H9 (cell line): ENCODE measurements around the gene GAPDH. TPM values are rescaled to one million over a fixed set of nuclear protein-coding genes. Genes with fewer than 3 reads are reported as not detected.
A peak's percentile ranks its signal among the peaks of the same experiment; 100 is the strongest.

ENCODE experiments used
- DNase-seq: peaks from one replicate; pipeline ENCODE4 v3.0.0-alpha.2; 2017
- H2AFZ ChIP-seq: one replicate; pipeline ENCODE4 v1.6.1; 2013; ENCODE audit warnings: mild to moderate bottlenecking, low read length, control low read depth, moderate library complexity
- H2AK5ac ChIP-seq: 2 replicates; pipeline ENCODE4 v1.6.1; 2013; ENCODE audit warnings: low read length, control low read depth, mixed read lengths; ENCODE audit not compliant: insufficient read length
- H2BK120ac ChIP-seq: one replicate; pipeline ENCODE4 v1.6.1; 2013; ENCODE audit warnings: low read depth, mild to moderate bottlenecking, low read length, control low read depth, inconsistent platforms; ENCODE audit not compliant: poor library complexity, severe bottlenecking
- H2BK12ac ChIP-seq: 2 replicates; pipeline ENCODE4 v1.6.1; 2013; ENCODE audit warnings: low read length, control low read depth, mixed read lengths, low read depth; ENCODE audit not compliant: insufficient read length
- H2BK15ac ChIP-seq: 2 replicates; pipeline ENCODE4 v1.6.1; 2013; ENCODE audit warnings: low read depth, low read length, control low read depth
- H2BK20ac ChIP-seq: one replicate; pipeline ENCODE4 v1.6.1; 2013; ENCODE audit warnings: low read depth, mild to moderate bottlenecking, low read length, control low read depth, inconsistent platforms; ENCODE audit not compliant: poor library complexity, severe bottlenecking
- H2BK5ac ChIP-seq: 2 replicates; pipeline ENCODE4 v1.6.1; 2013; ENCODE audit warnings: low read length, control low read depth, mixed read lengths; ENCODE audit not compliant: insufficient read length
- H3K14ac ChIP-seq: 2 replicates; pipeline ENCODE4 v1.6.1; 2013; ENCODE audit warnings: low read length, control low read depth; ENCODE audit not compliant: insufficient read depth
- H3K18ac ChIP-seq: 2 replicates; pipeline ENCODE4 v1.6.1; 2013; ENCODE audit warnings: low read depth, mild to moderate bottlenecking, mixed read lengths, low read length, control low read depth; ENCODE audit not compliant: insufficient read length
- H3K23ac ChIP-seq: 2 replicates; pipeline ENCODE4 v1.6.1; 2013; ENCODE audit warnings: low read length, control low read depth, mixed read lengths, low read depth; ENCODE audit not compliant: insufficient read length
- H3K23me2 ChIP-seq: 2 replicates; pipeline ENCODE4 v1.6.1; 2013; ENCODE audit warnings: low read depth, mild to moderate bottlenecking, mixed read lengths, low read length, control low read depth; ENCODE audit not compliant: insufficient read length, poor library complexity, severe bottlenecking
- H3K27ac ChIP-seq: 2 replicates; pipeline ENCODE4 v1.5.1; 2013; ENCODE audit warnings: low read length, control low read depth, mixed read lengths, low read depth; ENCODE audit not compliant: insufficient read length
- H3K27me3 ChIP-seq: 2 replicates; pipeline ENCODE4 v1.6.1; 2013; ENCODE audit warnings: low read length, control low read depth, inconsistent platforms; ENCODE audit not compliant: insufficient read depth
- H3K4ac ChIP-seq: 2 replicates; pipeline ENCODE4 v1.6.1; 2013; ENCODE audit warnings: low read depth, mild to moderate bottlenecking, control low read depth, inconsistent platforms, low read length, moderate library complexity
- H3K4me1 ChIP-seq: 2 replicates; pipeline ENCODE4 v1.6.1; 2013; ENCODE audit warnings: low read length, control low read depth, inconsistent platforms; ENCODE audit not compliant: insufficient read depth
- H3K4me2 ChIP-seq: 2 replicates; pipeline ENCODE4 v1.6.1; 2013; ENCODE audit warnings: low read length, control low read depth, mixed read lengths; ENCODE audit not compliant: insufficient read length, insufficient read depth
- H3K56ac ChIP-seq: 2 replicates; pipeline ENCODE4 v1.6.1; 2013; ENCODE audit warnings: low read depth, mild to moderate bottlenecking, mixed read lengths, low read length, control low read depth; ENCODE audit not compliant: insufficient read length
- H3K79me1 ChIP-seq: 2 replicates; pipeline ENCODE4 v1.6.1; 2013; ENCODE audit warnings: low read depth, mild to moderate bottlenecking, moderate library complexity, low read length, control low read depth, inconsistent platforms; ENCODE audit not compliant: insufficient read depth, poor library complexity, severe bottlenecking
- H3K79me2 ChIP-seq: 2 replicates; pipeline ENCODE4 v1.6.1; 2013; ENCODE audit warnings: low read length, control low read depth, inconsistent platforms; ENCODE audit not compliant: insufficient read depth
- H3K9ac ChIP-seq: 2 replicates; pipeline ENCODE4 v1.6.1; 2013; ENCODE audit warnings: low read length, control low read depth, mixed read lengths; ENCODE audit not compliant: insufficient read length; ENCODE audit errors: extremely low read depth
- H3K9me3 ChIP-seq: one replicate; pipeline ENCODE4 v1.6.1; 2013; ENCODE audit warnings: low read depth, low read length, inconsistent platforms; ENCODE audit not compliant: control insufficient read depth
- H3T11ph ChIP-seq: one replicate; pipeline ENCODE4 v1.6.1; 2013; ENCODE audit warnings: mild to moderate bottlenecking, low read length, control low read depth, inconsistent platforms
- H4K20me1 ChIP-seq: one replicate; pipeline ENCODE4 v1.6.1; 2013; ENCODE audit not compliant: control insufficient read depth, insufficient read length, insufficient read depth
- H4K5ac ChIP-seq: 2 replicates; pipeline ENCODE4 v1.6.1; 2013; ENCODE audit warnings: low read depth, mild to moderate bottlenecking, mixed read lengths, low read length, control low read depth; ENCODE audit not compliant: insufficient read length
- H4K8ac ChIP-seq: replicated peaks from 2 replicates; pipeline ENCODE4 v1.6.1; 2013; ENCODE audit warnings: low read length, control low read depth, mixed read lengths, low read depth; ENCODE audit not compliant: insufficient read length
- H4K91ac ChIP-seq: 2 replicates; pipeline ENCODE4 v1.6.1; 2013; ENCODE audit warnings: low read depth, mild to moderate bottlenecking, moderate library complexity, mixed read lengths, low read length, control low read depth; ENCODE audit not compliant: insufficient read length
- H3K27ac Mint-ChIP-seq, 3 experiments: 2 replicates in 2 of 3; 3 replicates in 1 of 3; pipeline ENCODE4 v1.8.0; 2020 to 2021; ENCODE audit warnings: mixed read lengths in 3 of 3, mild to moderate bottlenecking in 1 of 3, moderate library complexity in 1 of 3
- H3K27me3 Mint-ChIP-seq: 2 replicates; pipeline ENCODE4 v1.8.0; 2021; ENCODE audit warnings: low read depth, mild to moderate bottlenecking, moderate library complexity, mixed read lengths
- H3K36me3 Mint-ChIP-seq, 3 experiments: 2 replicates in 2 of 3; 3 replicates in 1 of 3; pipeline ENCODE4 v1.8.0; 2020 to 2021; ENCODE audit warnings: low read depth in 3 of 3, mixed read lengths in 3 of 3; ENCODE audit not compliant: insufficient read depth in 1 of 3
- H3K4me1 Mint-ChIP-seq, 2 experiments: 2 replicates each; pipeline ENCODE4 v1.8.0; 2020; ENCODE audit warnings: mixed read lengths in 2 of 2
- H3K4me3 Mint-ChIP-seq, 2 experiments: 2 replicates in 1 of 2; 3 replicates in 1 of 2; pipeline ENCODE4 v1.8.0; 2020 to 2021; ENCODE audit warnings: mild to moderate bottlenecking in 2 of 2, mixed read lengths in 2 of 2, moderate library complexity in 1 of 2
- H3K9me3 Mint-ChIP-seq, 2 experiments: 2 replicates in 1 of 2; 3 replicates in 1 of 2; pipeline ENCODE4 v1.8.0; 2020; ENCODE audit warnings: mild to moderate bottlenecking in 2 of 2, mixed read lengths in 2 of 2, moderate library complexity in 1 of 2
- CTCF ChIP-seq: fragments of 200-600 bp; sonication (generic); conservative IDR thresholded peaks from 3 replicates; pipeline ENCODE4 v1.8.0; 2021; ENCODE audit warnings: antibody characterized with exemption, mild to moderate bottlenecking
- WGBS: extraction: QIAGEN DNeasy Blood & Tissue Kit; methylation state at CpG from one replicate; pipeline ENCODE4 v1.1.7; 2013; ENCODE audit warnings: missing lambda C conversion rate, low lambda C conversion rate, mixed read lengths; ENCODE audit not compliant: insufficient read length; ENCODE audit errors: extremely low coverage; 5-methylcytosine and 5-hydroxymethylcytosine counted together
- total RNA-seq: library from RNA; stranded (reverse); gene quantifications from 2 replicates; pipeline ENCODE4 v1.2.1, GENCODE V29; 2021

The GAPDH gene
- total RNA-seq, 1 experiment from 2014 or later: 4,581 TPM

- Histone ChIP-seq H3K4me2 (no peak overlapping the region), H3K23ac (no peak overlapping the region), H3K9ac (no peak overlapping the region), H2BK15ac (no peak overlapping the region), H4K5ac (no peak overlapping the region), H2BK120ac (no peak overlapping the region), H3K23me2 (peaks cover 11% of the 10 kb centered on the region), H3K27ac (no peak overlapping the region), H3K14ac (no peak overlapping the region), H2BK12ac (no peak overlapping the region), H4K91ac (no peak overlapping the region), H3K79me2 (peaks cover 10% of the 10 kb centered on the region; the same call in 1 of the 2 replicates), H3K18ac (no peak overlapping the region), H2BK5ac (no peak overlapping the region), H4K8ac (no peak overlapping the region), H3T11ph (no peak overlapping the region), H4K20me1 (no peaks in the 10 kb centered on the region), H3K27me3 (no peaks in the 10 kb centered on the region), H3K4me1 (peaks cover 2% of the 10 kb centered on the region; the same call in 1 of the 2 replicates), H2AFZ (no peak overlapping the region), H3K4ac (no peak overlapping the region), H2BK20ac (no peak overlapping the region), H3K79me1 (peaks cover 3% of the 10 kb centered on the region), H3K56ac (no peak overlapping the region), H3K9me3 (no peaks in the 10 kb centered on the region), H2AK5ac (no peak overlapping the region)
- Mint-ChIP-seq H3K27me3 (no peaks in the 10 kb centered on the region), H3K27ac (peak overlapping the region in 2 of 3 experiments; percentile 37 to 76; a peak in 2 of 7 replicates), H3K9me3 (no peaks in the 10 kb centered on the region), H3K4me1 (peaks cover 27 to 36% of the 10 kb centered on the region in 2 experiments), H3K4me3 (peak overlapping the region in 1 of 2 experiments; percentile 88; a peak in 2 of 5 replicates), H3K36me3 (peaks cover 31 to 59% (median 38%) of the 10 kb centered on the region in 3 experiments)
- WGBS: no CpG with 5 or more reads among the region's 4 CpGs
- no peak for DNase-seq
- no peak for TF ChIP-seq CTCF
Measured at GRCh38 chr12:6556857-6557256, 22.5 kb downstream of the GAPDH start.
